Activated naive CD4-positive, alpha-beta T cell (primary cell): ENCODE results near the gene CXorf51A.
"Not testable (repeated sequence)": the region's sequence is repeated elsewhere in the genome, so short reads cannot be mapped to it uniquely, and the experiment has no call there.

Source experiments
- DNase-seq, 4 experiments: peaks; one replicate each; lab custom pipeline; 2025; lab: John Stamatoyannopoulos, UW

Gene CXorf51A

GRCh38 chrX:146814644-146815043 lies at the start of gene CXorf51A:
Gene CXorf51A (minus strand): TSS chrX:146814744. CDS start chrX:146814723, 21 bp downstream.
- DNase-seq: not testable (repeated sequence)

- no peak for DNase-seq
Observed at GRCh38 chrX:146863566-146863965, 49.0 kb upstream of the CXorf51A start.

- DNase-seq: no peak
Observed at GRCh38 chrX:146854281-146854680, 39.7 kb upstream of the CXorf51A start.

GRCh38 chrX:146831994-146832393 lies 17.4 kb upstream of the CXorf51A start:
- no peak for DNase-seq

- DNase-seq: not testable (repeated sequence)
Observed at GRCh38 chrX:146809471-146809870, 5.1 kb downstream of the CXorf51A start, which contains the start of gene CXorf51B. Gene CXorf51B (plus strand): TSS chrX:146809771. CDS start chrX:146809792, 21 bp downstream.
